Ramos (cell line): Measurements from ENCODE around the gene NADK2.

Experiments used
- in situ Hi-C: fragments of 300-500 bp; cut with MboI; formaldehyde crosslinking; loops from one replicate; pipeline ENCODE4 v1.14.3; 2022; ENCODE audit warnings: low sequenced_read_pairs; ENCODE audit not compliant: unreplicated experiment

The NADK2 gene

DNA sequence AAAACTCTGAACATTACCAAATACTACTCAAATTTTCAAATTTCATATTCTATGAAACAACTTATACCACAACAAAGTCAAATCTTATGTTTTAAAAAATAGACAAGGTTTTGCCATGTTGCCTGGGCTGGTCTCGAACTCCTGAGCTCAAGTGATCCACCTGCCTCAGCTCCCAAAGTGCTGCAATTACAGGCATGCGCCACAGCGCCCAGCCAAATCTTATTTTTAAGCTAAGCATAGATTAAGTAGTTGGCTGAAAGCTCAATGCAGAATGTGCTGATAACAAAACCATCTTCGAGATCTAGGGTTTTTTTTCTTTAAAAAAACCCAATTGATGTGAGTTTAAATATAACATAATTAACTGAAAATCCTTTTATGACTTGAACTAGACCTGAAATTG lies 96.4 kb downstream of the NADK2 start:
- in situ Hi-C loops: no loop called here
